Measurements from ENCODE around the gene YIPF1.
"Not testable (repeated sequence)": the region's sequence is repeated elsewhere in the genome, so short reads cannot be mapped to it uniquely, and the experiment has no call there.

The YIPF1 gene

GRCh38 chr1:53837646-53837923 is 52.0 kb downstream of the YIPF1 start:
- no peak for DNase-seq

DNA sequence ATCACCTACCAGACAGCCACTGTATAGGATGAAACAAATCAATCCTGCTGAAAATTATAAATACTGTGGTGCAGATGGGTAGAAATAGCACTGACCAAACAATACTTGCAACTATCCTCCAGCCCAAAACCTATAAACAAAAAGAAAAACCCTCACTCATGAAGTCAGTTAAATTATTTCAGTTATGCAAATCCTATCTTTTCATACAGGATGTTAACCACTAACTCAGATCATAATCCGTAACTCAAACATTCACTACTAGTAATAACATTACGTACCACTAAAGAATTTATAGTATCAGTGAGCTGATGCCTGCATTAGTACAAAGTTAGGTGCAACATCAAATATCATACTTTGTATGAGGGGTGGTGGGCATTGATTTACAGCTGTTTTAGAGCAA is 54.1 kb downstream of the YIPF1 start:
- no peak for DNase-seq

- DNase-seq, result no peak
Measured at GRCh38 chr1:53834776-53835175, 54.8 kb downstream of the YIPF1 start.

DNA sequence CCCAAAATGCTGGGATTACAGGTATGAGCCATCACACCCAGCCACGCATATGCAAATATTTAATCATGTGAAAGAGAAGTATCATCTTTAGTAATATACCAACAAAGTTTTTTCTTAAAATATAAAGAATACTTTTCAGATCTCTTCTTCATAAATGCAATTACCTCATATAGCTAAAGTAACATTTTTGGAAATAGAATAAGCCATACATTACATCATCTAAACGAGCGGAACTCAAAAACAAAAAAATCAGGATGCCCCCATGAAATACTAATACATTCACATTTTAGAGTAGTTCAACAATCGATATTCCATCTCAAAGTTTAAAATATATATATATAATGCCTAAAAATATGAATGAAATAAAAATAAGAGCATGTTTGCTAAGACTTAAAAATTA is 56.2 kb downstream of the YIPF1 start:
- no peak for DNase-seq

GRCh38 chr1:53826367-53826766 is 63.2 kb downstream of the YIPF1 start:
- DNase-seq, result no peak

GRCh38 chr1:53825306-53825705 is 64.3 kb downstream of the YIPF1 start:
- no peak for DNase-seq

DNA sequence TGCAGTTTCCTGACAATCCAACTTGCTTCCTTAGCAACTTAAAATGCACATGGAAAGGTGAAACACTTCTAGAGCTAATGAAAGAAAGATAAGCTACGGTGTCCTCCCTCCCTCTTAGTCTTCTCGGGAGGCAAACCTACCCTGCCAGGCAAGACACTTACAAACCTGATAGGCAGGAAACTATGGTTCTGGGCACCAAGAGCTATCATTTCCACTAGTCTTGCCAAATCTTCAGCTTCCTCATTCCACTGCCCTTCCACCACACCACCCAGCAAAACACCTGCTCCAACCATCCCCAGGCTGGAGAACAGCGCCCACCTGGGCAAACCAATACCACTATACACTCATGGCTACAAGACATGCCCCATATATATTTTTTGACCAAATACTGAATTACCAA is 66.7 kb downstream of the YIPF1 start:
- DNase-seq, result no peak

DNA sequence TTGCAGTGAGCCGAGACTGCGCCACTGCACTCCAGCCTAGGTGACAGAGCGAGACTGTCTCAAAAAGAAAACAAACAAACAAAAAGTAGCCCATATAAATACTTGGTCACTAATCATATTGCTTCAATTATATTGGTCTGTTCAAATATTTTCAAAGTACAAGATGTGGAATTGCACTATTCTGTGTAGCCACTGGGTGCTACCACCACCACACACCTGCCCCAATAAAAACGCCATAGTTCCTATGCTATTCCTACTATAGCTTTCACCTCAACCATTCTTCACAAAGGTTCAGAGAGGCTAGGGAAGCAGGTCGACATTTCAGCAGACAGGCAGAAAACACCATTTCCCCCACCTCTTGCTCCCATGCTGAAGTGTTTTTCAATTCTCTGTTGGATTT is 68.2 kb downstream of the YIPF1 start:
- DNase-seq, result no peak

- DNase-seq, result no peak
Measured at GRCh38 chr1:53819387-53819786, 70.2 kb downstream of the YIPF1 start.

- not testable (repeated sequence) for DNase-seq
Measured at GRCh38 chr1:53816584-53816983, 73.0 kb downstream of the YIPF1 start.

GRCh38 chr1:53815484-53815883 is 74.1 kb downstream of the YIPF1 start:
- DNase-seq, result not testable (repeated sequence)

DNA sequence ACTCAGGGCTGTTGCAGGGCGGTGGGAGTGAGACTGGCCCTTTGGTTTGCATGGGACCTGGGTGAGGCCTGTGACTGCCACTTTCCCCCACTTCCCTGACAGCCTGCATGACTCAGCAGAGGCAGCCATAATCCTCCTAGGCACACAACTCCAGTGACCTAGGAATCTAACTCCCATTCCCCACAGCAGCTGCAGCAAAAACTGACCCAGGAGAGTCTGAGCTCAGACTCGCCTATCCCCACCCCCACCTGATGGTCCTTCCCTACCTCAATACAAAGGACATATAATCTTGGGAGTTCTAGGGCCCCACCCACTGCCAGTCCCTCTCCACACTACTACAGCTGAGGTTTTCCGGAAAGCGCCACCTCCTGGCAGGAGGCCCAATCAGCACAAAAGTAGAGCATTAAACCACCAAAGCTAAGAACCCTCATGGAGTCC is 78.2 kb downstream of the YIPF1 start:
- peak; percentile 9 for DNase-seq

- no peak for DNase-seq
Measured at GRCh38 chr1:53810497-53810896, 79.1 kb downstream of the YIPF1 start.

DNA sequence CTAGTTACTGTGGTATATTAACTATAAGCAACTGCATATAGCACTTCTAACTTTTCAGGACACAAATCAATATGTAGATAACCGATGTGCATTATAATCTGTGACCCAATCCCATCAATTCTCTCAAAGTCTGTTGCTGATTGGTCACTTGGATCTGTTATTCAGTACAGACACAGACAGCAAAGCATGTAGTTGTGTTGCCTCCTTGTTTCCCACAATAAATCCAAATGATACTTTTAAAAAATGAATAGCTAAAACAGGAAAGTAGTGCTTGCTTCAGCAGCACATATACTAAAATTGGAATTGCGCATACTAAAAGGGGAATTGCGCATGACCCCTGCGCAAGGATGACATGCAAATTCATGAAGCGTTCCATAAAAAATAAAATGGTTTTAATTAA is 79.6 kb downstream of the YIPF1 start:
- no peak for DNase-seq

- no peak for DNase-seq
Measured at GRCh38 chr1:53807916-53808315, 81.7 kb downstream of the YIPF1 start.

DNA sequence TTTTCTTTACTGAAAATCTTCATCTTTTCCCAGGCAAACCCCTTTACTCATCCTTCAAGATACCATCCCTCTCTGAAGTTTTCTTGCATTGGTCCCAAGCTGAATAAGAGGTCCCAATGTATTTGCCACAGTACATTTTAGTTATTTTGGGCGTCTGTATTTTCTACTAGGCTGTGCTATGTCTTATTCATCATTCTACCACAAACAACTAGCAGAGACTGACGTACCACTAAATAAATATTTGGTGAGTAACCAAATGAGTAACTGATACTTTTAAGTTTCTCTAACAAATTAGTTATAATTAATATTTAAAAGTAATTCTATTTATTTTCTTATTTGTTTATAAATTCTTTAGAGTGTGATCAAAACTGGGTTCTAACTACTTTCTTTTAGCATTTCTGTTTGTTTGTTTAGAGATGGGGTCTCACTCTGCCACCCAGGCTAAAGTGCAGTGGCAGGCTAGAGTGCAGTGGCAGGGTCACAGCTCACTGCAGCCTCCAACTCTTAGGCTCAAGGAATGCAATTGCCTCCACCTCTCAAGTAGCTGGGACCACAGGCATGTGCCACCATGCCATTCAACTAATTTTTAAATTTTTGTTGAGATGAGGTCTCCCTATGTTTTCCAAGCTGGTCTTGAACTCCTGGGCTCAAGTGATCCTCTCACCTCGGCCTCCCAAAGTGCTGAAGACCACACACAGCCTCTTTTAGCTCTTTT is 84.6 kb downstream of the YIPF1 start:
- no peak for DNase-seq

- no peak for DNase-seq
Measured at GRCh38 chr1:53804181-53804580, 85.4 kb downstream of the YIPF1 start.

Data from SHP77 treated with DMSO at 0.1 percent for 48 hours (cell line).